Caki2 (cell line): Measurements from ENCODE around the gene EVI5. TPM values are rescaled to one million over a fixed set of nuclear protein-coding genes. Genes with fewer than 3 reads are reported as not detected.

Experiments
- DNase-seq: peaks from one replicate; pipeline ENCODE4 v3.0.0-alpha.2; 2015; ENCODE audit warnings: low read depth
- in situ Hi-C: cut with HindIII; loops from 2 replicates; pipeline ENCODE4 v1.10.0; 2016; ENCODE audit warnings: low sequenced_read_pairs, low pct_unique_long_range_greater_than_20kb, mixed read lengths
- total RNA-seq: library from RNA; depleted of rRNA; stranded (reverse); fragments of >200 nt; shearing (Covaris generic); gene quantifications from 2 replicates; pipeline ENCODE4 v1.2.3, GENCODE V29; 2014; ENCODE audit warnings: low replicate concordance

EVI5 gene
- total RNA-seq, 1 experiment from 2014 or later = 7.4 TPM

- no peak for DNase-seq
- in situ Hi-C loops = no loop called here
Measured at GRCh38 chr1:92505015-92505692, 279.8 kb downstream of the EVI5 start.

- in situ Hi-C loops = no loop called here
- DNase-seq = no peak
Measured at GRCh38 chr1:92504291-92505014, 280.5 kb downstream of the EVI5 start.

- in situ Hi-C loops = no loop called here
- no peak for DNase-seq
Measured at GRCh38 chr1:92503926-92504285, 281.0 kb downstream of the EVI5 start.

- in situ Hi-C loops = no loop called here
- no peak for DNase-seq
Measured at GRCh38 chr1:92503043-92503925, 281.6 kb downstream of the EVI5 start.

GRCh38 chr1:92502247-92502646, 282.7 kb downstream of the EVI5 start:
- in situ Hi-C loops = no loop called here
- DNase-seq = no peak

- in situ Hi-C loops = no loop called here
- DNase-seq = no peak
Measured at GRCh38 chr1:92500552-92500951, 284.4 kb downstream of the EVI5 start.

- in situ Hi-C loops = no loop called here
- no peak for DNase-seq
Measured at GRCh38 chr1:92495392-92496063, 289.4 kb downstream of the EVI5 start.

GRCh38 chr1:92494485-92495141, 290.3 kb downstream of the EVI5 start:
- no peak for DNase-seq
- in situ Hi-C loops = no loop called here

GRCh38 chr1:92493139-92493538, 291.8 kb downstream of the EVI5 start:
- in situ Hi-C loops = no loop called here
- DNase-seq = no peak

- in situ Hi-C loops = no loop called here
- DNase-seq = no peak
Measured at GRCh38 chr1:92488832-92489231, 296.1 kb downstream of the EVI5 start.

GRCh38 chr1:92488416-92488815, 296.5 kb downstream of the EVI5 start:
- in situ Hi-C loops = no loop called here
- no peak for DNase-seq

- in situ Hi-C loops = no loop called here
Measured at GRCh38 chr1:92487078-92487605, 297.8 kb downstream of the EVI5 start.

GRCh38 chr1:92486251-92487077, 298.4 kb downstream of the EVI5 start, which contains the start of gene GFI1:
TSS of gene GFI1 (minus strand) at chr1:92486925. CDS start at chr1:92483487, 3,438 bp downstream.
- in situ Hi-C loops = no loop called here
- DNase-seq = peak; percentile 47

More at GRCh38 chr1:92487078-92487605, 297.8 kb downstream of the EVI5 start:
- no peak for DNase-seq

GRCh38 chr1:92485381-92486250, 299.3 kb downstream of the EVI5 start:
- peak; percentile 52 for DNase-seq
- in situ Hi-C loops = no loop called here

- in situ Hi-C loops = no loop called here
Measured at GRCh38 chr1:92484472-92485380, 300.2 kb downstream of the EVI5 start.

More at GRCh38 chr1:92484472-92485380, 300.2 kb downstream of the EVI5 start:
- no peak for DNase-seq
